Stomach (tissue), 9 donors: ENCODE data around the gene KRT15. TPM values are rescaled to one million over a fixed set of nuclear protein-coding genes. Genes with fewer than 3 reads are reported as not detected.

Source experiments
- DNase-seq, 2 donors: peaks; one replicate each; pipeline versions ENCODE4 v3.0.0 to v3.0.0-alpha.2; 2013 to 2019
- H3K27ac ChIP-seq, 5 donors: fragments of 200-600 bp in 4 of 5; sonication (generic) in 4 of 5; one replicate each; pipeline ENCODE4 v1.5.1; 2013 to 2019; ENCODE audit warnings: mild to moderate bottlenecking in 1 of 5, moderate library complexity in 1 of 5
- H3K27me3 ChIP-seq, 3 donors: fragments of 200-600 bp; sonication (generic); one replicate each; pipeline ENCODE4 v1.5.1; 2017 to 2019; ENCODE audit warnings: mixed run types in 1 of 3
- H3K36me3 ChIP-seq, 4 donors: fragments of 200-600 bp; sonication (generic); 1 replicate in 3 of 4; 2 replicates in 1 of 4; pipeline ENCODE4 v1.5.1; 2016 to 2019
- H3K4me1 ChIP-seq, 4 donors: fragments of 200-600 bp; sonication (generic); one replicate each; pipeline ENCODE4 v1.5.1; 2016 to 2019
- H3K4me3 ChIP-seq, 4 donors: fragments of 200-600 bp; sonication (generic) in 3 of 4; one replicate each; pipeline ENCODE4 v1.5.1; 2016 to 2019; ENCODE audit warnings: mild to moderate bottlenecking in 1 of 4
- H3K9me3 ChIP-seq, 4 donors: fragments of 200-600 bp; sonication (generic); one replicate each; pipeline ENCODE4 v1.5.1; 2016 to 2019
- EP300 ChIP-seq: sonication (generic); formaldehyde crosslinking; IDR thresholded peaks from one replicate; pipeline ENCODE4 v1.6.1; 2017; ENCODE audit warnings: antibody characterized with exemption
- POLR2A ChIP-seq, 4 donors: fragments of 450-650 bp; IDR thresholded peaks; one replicate each; pipeline ENCODE4 v1.6.1; 2016; ENCODE audit warnings: antibody characterized with exemption in 4 of 4, control low read depth in 2 of 4, mild to moderate bottlenecking in 1 of 4, moderate library complexity in 1 of 4
- POLR2AphosphoS5 ChIP-seq, 3 donors: sonication (generic); formaldehyde crosslinking; IDR thresholded peaks; one replicate each; pipeline ENCODE4 v1.6.1; 2016; ENCODE audit warnings: antibody characterized with exemption in 3 of 3
- WGBS, 5 donors: extraction: QIAGEN DNeasy Blood & Tissue Kit in 3 of 5; methylation state at CpG; one replicate each; pipeline versions ENCODE4 v1.1.5 to v1.1.7; 2013 to 2018; 5-methylcytosine and 5-hydroxymethylcytosine counted together
- intact Hi-C: fragments of 100-400 bp; cut with DNase I; formaldehyde crosslinking; loops from one replicate; pipeline ENCODE4 v1.15.1; 2023; ENCODE audit warnings: low total_unique reads
- polyA plus RNA-seq, 3 donors: library from polyadenylated mRNA; stranded (reverse); fragments of 200-250 nt; gene quantifications; one replicate each; pipeline ENCODE4 v1.2.3, GENCODE V29; 2013
- total RNA-seq, 5 donors: library from RNA; depleted of rRNA; stranded (reverse); fragments of >200 nt; gene quantifications; one replicate each; pipeline versions ENCODE4 v1.1.0 to v1.2.3, GENCODE V29; 2014 to 2016
- TF ChIP-seq, protein P1 (sequence below), 7 experiments: fragments of 450-650 bp in 4 of 7; fragments of 200-600 bp in 3 of 7; sonication (generic) in 3 of 7; IDR thresholded peaks; one replicate each; pipeline ENCODE4 v1.5.1; 2016 to 2019; ENCODE audit warnings: antibody characterized with exemption in 7 of 7, control low read depth in 2 of 7, mild to moderate bottlenecking in 1 of 7
- donor health status: healthy with polysubstance abuse.
- donor health status: Bipolar disorder and iron deficiency.
- donor health status: healthy.

KRT15 gene
- total and polyA plus RNA-seq, 8 donors, result 1.4 to 3,416 (median 2.6) TPM; not detected in 1

DNA sequence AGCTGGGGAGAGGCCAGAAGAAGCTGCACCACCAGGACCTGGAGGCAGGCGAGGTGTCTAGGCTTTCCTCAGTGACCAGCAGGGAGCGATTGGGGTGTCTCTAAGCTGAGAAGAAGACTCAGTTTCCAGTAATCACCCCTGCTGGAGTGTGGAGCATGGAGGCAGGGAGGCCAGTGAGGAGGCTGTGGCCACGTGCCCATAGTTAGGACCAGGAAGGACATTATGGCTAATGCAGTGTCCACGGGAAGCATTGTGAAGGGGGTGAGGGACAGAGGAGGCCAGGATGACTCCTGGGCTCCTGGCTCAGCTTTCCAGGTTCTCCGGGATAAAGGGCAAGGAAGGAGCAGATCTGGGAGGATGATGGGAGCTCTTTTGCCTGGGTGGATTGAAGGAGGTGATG is 19.0 kb downstream of the KRT15 start:
- Histone ChIP-seq H3K27ac (no peak overlapping the region), H3K36me3 (no peaks in the 10 kb centered on the region), H3K9me3 (no peaks in the 10 kb centered on the region), H3K4me1 (peaks cover 0 to 23% (median 0%) of the 10 kb centered on the region in 4 donors), H3K4me3 (no peak overlapping the region), H3K27me3 (peaks cover 0 to 7% (median 0%) of the 10 kb centered on the region in 3 donors)
- 79 to 91% (median 83%) methylated on average over 5 of the region's 5 CpGs for WGBS, 5 donors
- TF ChIP-seq POLR2A (IDR thresholded peaks at IDR 0.05), result no peak
- TF ChIP-seq POLR2AphosphoS5 (IDR thresholded peaks at IDR 0.05), result no peak
- TF ChIP-seq, protein P1, sequence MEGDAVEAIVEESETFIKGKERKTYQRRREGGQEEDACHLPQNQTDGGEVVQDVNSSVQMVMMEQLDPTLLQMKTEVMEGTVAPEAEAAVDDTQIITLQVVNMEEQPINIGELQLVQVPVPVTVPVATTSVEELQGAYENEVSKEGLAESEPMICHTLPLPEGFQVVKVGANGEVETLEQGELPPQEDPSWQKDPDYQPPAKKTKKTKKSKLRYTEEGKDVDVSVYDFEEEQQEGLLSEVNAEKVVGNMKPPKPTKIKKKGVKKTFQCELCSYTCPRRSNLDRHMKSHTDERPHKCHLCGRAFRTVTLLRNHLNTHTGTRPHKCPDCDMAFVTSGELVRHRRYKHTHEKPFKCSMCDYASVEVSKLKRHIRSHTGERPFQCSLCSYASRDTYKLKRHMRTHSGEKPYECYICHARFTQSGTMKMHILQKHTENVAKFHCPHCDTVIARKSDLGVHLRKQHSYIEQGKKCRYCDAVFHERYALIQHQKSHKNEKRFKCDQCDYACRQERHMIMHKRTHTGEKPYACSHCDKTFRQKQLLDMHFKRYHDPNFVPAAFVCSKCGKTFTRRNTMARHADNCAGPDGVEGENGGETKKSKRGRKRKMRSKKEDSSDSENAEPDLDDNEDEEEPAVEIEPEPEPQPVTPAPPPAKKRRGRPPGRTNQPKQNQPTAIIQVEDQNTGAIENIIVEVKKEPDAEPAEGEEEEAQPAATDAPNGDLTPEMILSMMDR (IDR thresholded peaks at IDR 0.05), result no peak
- no peak for TF ChIP-seq EP300
- intact Hi-C loops, result no loop called here
- no peak for DNase-seq

DNA sequence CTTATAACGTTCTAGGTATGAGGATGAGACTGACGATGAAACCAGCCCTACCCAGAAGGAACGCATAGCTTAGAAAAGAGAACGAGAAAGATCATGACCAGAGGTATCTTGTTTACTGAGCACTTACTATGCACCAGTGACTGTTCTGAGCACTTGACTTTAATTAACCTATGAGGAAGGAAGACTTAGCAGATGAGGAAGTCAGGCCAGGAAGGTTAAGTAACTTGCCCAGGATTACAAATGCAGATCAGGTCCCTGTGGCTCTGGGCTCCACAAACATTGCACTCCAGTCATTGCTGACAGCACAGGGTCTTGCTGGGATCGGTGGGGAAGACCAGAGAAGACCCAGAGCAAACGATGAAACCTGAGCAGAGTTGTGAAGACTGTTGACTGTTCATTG is 20.4 kb downstream of the KRT15 start:
- TF ChIP-seq POLR2AphosphoS5 (IDR thresholded peaks at IDR 0.05) (no peak), EP300 (no peak), POLR2A (IDR thresholded peaks at IDR 0.05) (no peak)
- TF ChIP-seq, protein P1 (IDR thresholded peaks at IDR 0.05), result no peak
- H3K27me3 ChIP-seq, result peaks cover 0 to 7% (median 0%) of the 10 kb centered on the region in 3 donors
- WGBS, 5 donors, result 61 to 72% (median 67%) methylated on average over 6 of the region's 6 CpGs
- no peaks in the 10 kb centered on the region for H3K36me3 ChIP-seq
- H3K27ac ChIP-seq, result peak overlapping the region in 2 of 5 donors; percentile 59 to 74
- H3K4me3 ChIP-seq, result no peak overlapping the region
- intact Hi-C loops, result no loop called here
- DNase-seq, result no peak
- peaks cover 0 to 23% (median under 1%) of the 10 kb centered on the region in 4 donors for H3K4me1 ChIP-seq
- no peaks in the 10 kb centered on the region for H3K9me3 ChIP-seq

DNA sequence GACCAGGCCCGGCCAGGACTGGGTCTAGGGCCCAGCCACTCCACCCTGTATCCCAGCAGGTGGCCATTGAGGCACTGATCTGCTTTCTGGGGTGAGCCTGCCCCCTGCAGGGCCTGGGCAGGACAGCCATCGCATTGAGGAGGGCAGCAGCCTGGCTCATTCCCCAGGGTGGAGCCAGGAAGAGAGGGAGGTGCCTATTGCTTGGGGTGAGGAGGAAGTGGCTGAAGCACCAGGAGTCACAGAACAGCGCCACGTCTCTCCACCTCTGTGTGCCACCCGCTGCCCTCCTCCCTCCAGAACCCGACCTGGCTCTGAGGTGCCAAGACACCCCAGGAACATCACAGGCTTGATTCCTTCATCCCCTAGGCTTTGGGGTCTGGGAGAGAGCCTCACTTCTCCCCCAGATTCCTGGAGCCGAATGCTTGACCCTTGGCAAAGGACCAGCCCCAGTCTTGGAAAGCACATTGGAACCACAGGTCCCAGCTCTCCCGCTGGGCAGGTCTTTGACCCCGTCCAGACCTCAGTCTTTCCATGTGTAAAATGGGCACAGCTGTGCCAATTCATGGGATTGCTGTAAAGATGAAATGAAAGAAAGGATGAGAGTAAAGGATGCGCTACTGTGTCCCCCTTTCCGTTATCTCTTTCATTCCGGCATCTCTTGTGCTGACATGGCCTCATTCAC is 21.7 kb downstream of the KRT15 start:
- intact Hi-C loops, result no loop called here
- TF ChIP-seq POLR2AphosphoS5 (IDR thresholded peaks at IDR 0.05), result peak in 2 of 3 donors; percentile 26 to 62
- no peak for TF ChIP-seq EP300
- TF ChIP-seq, protein P1 (IDR thresholded peaks at IDR 0.05), result peak in 5 of 7 experiments; percentile 47 to 87 (median 55)
- TF ChIP-seq POLR2A (IDR thresholded peaks at IDR 0.05), result no peak
- WGBS, 5 donors, result 34 to 47% (median 41%) methylated on average over 9 to 12 of the region's 12 CpGs

DNA sequence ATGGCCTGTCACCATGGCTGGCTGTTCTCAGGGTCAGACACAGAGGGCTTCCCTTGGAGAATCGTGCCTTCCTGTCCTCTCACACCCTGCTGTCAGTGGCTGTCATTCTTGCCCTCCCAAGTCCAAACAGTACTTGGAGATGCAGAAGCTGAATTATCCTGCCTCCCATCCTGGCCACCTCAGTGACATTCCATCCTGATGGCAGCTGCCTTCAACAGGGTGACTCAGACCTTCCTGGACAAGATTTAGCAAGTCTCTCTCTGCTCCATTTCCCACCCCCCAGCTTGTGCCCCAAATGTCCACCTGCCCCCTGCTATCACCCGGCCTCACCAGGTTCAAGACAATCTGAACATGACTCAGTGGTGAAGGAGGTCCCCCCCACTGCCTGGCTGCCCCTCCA is 24.2 kb downstream of the KRT15 start:
- Histone ChIP-seq H3K36me3 (no peaks in the 10 kb centered on the region), H3K4me3 (no peak overlapping the region), H3K9me3 (no peaks in the 10 kb centered on the region), H3K27ac (no peak overlapping the region), H3K27me3 (peaks cover 0 to 7% (median 0%) of the 10 kb centered on the region in 3 donors), H3K4me1 (peaks cover 0 to 31% (median 3%) of the 10 kb centered on the region in 4 donors)
- WGBS, 5 donors, result 44 to 77% (median 71%) methylated on average over 2 of the region's 2 CpGs
- TF ChIP-seq EP300 (no peak), POLR2A (IDR thresholded peaks at IDR 0.05) (no peak), POLR2AphosphoS5 (IDR thresholded peaks at IDR 0.05) (no peak)
- TF ChIP-seq, protein P1 (IDR thresholded peaks at IDR 0.05), result no peak
- intact Hi-C loops, result no loop called here
- DNase-seq, result no peak

More for the DNA sequence above, 21.7 kb downstream of the KRT15 start:
- no peaks in the 10 kb centered on the region for H3K9me3 ChIP-seq
- H3K36me3 ChIP-seq, result no peaks in the 10 kb centered on the region
- peak overlapping the region in 3 of 5 donors; percentile 14 to 64 (median 48) for H3K27ac ChIP-seq
- peak; percentile 76 to 94 for DNase-seq
- H3K4me1 ChIP-seq, result peaks cover 0 to 31% (median 3%) of the 10 kb centered on the region in 4 donors
- H3K27me3 ChIP-seq, result peaks cover 0 to 7% (median 0%) of the 10 kb centered on the region in 3 donors
- no peak overlapping the region for H3K4me3 ChIP-seq
